ENCODE data around the gene PBOV1.

PBOV1 gene

DNA sequence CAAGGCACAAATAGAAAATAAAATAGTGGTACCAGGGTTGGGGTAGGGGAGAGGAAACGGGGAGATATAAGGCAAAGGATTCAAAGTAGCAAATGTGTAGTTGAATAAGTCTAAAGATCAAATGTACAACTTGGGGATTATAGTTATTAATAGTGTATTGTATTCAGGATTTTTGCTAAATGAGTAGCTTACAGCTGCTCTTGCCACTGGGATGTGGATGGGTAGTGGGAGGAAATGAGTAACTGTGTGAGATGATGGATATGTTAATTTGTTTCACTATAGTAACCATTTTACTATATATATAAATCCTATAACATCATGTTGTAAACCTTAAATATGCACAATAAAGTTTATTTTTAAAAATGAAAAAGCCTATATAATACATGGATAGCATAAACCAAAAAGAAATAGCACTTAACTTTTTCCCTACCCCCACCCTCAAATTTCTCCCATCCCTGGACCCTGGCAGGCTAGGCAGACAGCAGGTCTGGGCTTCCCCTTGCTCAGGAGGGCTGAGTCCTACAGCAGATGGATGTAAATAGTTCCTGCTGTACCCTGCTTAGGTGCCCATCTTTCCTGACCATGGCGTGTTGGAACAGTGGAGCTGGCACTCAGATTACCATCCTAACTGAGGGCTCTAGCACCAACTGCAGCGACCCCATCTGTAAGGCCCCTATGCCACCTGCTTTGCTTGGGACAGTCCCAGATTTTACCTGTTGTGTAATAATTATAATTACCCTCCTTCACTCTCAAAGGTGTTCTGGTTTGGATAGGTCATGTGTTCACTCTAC is 28.6 kb upstream of the PBOV1 start:
- H3K27ac ChIP-seq (ENCODE audit: poor library complexity, severe bottlenecking) = no peak overlapping the region
- H3K27me3 ChIP-seq (ENCODE audit: insufficient read depth, poor library complexity, severe bottlenecking) = no peaks in the 10 kb centered on the region
- no peaks in the 10 kb centered on the region for H3K36me3 ChIP-seq (ENCODE audit: low read depth)
- peaks cover 3% of the 10 kb centered on the region for H3K4me1 ChIP-seq (ENCODE audit: insufficient read depth, poor library complexity, severe bottlenecking)
- H3K9me3 ChIP-seq (ENCODE audit: severe bottlenecking) = no peaks in the 10 kb centered on the region
- ATAC-seq (ENCODE audit: low read depth) = no peak
- H3K4me3 ChIP-seq (ENCODE audit: severe bottlenecking) = no peak overlapping the region
- TF ChIP-seq, protein P1, sequence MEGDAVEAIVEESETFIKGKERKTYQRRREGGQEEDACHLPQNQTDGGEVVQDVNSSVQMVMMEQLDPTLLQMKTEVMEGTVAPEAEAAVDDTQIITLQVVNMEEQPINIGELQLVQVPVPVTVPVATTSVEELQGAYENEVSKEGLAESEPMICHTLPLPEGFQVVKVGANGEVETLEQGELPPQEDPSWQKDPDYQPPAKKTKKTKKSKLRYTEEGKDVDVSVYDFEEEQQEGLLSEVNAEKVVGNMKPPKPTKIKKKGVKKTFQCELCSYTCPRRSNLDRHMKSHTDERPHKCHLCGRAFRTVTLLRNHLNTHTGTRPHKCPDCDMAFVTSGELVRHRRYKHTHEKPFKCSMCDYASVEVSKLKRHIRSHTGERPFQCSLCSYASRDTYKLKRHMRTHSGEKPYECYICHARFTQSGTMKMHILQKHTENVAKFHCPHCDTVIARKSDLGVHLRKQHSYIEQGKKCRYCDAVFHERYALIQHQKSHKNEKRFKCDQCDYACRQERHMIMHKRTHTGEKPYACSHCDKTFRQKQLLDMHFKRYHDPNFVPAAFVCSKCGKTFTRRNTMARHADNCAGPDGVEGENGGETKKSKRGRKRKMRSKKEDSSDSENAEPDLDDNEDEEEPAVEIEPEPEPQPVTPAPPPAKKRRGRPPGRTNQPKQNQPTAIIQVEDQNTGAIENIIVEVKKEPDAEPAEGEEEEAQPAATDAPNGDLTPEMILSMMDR (IDR thresholded peaks at IDR 0.05; ENCODE audit: poor library complexity, severe bottlenecking) = no peak
- DNase-seq (ENCODE audit: low spot score) = no peak

DNA sequence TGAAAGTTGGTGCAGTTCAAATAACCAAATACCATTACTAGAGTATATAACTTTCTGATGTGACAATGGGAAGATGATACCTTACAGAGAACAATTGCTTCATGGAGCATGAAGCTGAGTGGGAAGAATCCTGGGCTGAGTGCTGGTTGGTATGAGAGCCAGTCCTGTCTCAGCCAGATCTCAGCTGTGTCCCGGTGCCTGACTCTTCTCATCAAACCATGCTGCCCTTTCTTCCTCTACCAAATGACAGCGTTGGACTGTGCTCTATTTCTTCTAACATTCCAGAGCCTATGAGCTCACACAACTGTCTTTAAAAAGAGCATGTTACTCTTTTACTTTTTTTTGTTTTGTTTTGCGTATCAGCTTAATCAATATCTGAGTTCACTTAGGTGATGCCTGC is 27.5 kb upstream of the PBOV1 start:
- Histone ChIP-seq H3K27me3 (ENCODE audit: insufficient read depth, poor library complexity, severe bottlenecking) (no peaks in the 10 kb centered on the region), H3K4me3 (ENCODE audit: severe bottlenecking) (no peak overlapping the region), H3K27ac (ENCODE audit: poor library complexity, severe bottlenecking) (no peak overlapping the region), H3K9me3 (ENCODE audit: severe bottlenecking) (no peaks in the 10 kb centered on the region), H3K4me1 (ENCODE audit: insufficient read depth, poor library complexity, severe bottlenecking) (peaks cover 3% of the 10 kb centered on the region), H3K36me3 (ENCODE audit: low read depth) (no peaks in the 10 kb centered on the region)
- ATAC-seq (ENCODE audit: low read depth) (no peak), DNase-seq (ENCODE audit: low spot score) (no peak)
- TF ChIP-seq, protein P1 (IDR thresholded peaks at IDR 0.05; ENCODE audit: poor library complexity, severe bottlenecking) = no peak

DNA sequence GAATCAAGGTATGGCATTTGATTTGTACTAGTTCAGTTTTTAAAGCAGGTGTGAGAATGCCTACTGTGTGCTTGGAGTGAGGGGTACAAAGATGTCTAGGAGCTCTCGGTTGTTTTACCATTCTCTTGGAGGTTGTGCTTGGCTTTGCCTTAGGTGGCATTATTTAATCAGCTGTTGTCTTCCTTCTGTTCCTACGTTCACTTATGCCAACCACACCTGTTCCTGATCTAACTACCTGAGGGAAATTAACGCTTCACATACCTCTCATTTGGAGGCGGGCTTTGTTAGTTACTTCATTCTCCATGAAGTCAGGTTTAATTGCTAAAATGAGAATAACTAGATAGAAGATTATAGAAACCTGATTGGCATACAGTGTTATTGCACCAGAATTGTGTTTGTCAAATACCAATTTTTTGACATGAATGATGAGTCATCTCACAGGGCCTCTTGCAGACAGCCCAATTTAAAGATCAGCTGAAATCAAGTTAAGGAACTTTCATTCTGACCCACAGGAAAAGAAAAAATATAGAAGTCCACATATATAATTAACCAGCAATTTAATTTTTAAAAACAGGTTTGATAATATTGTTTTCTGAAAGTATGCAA is 24.8 kb upstream of the PBOV1 start:
- DNase-seq (ENCODE audit: low spot score) (no peak), ATAC-seq (ENCODE audit: low read depth) (no peak)
- TF ChIP-seq, protein P1 (IDR thresholded peaks at IDR 0.05; ENCODE audit: poor library complexity, severe bottlenecking) = no peak
- Histone ChIP-seq H3K9me3 (ENCODE audit: severe bottlenecking) (no peaks in the 10 kb centered on the region), H3K4me1 (ENCODE audit: insufficient read depth, poor library complexity, severe bottlenecking) (no peaks in the 10 kb centered on the region), H3K36me3 (ENCODE audit: low read depth) (no peaks in the 10 kb centered on the region), H3K4me3 (ENCODE audit: severe bottlenecking) (no peak overlapping the region), H3K27ac (ENCODE audit: poor library complexity, severe bottlenecking) (no peak overlapping the region), H3K27me3 (ENCODE audit: insufficient read depth, poor library complexity, severe bottlenecking) (no peaks in the 10 kb centered on the region)

DNA sequence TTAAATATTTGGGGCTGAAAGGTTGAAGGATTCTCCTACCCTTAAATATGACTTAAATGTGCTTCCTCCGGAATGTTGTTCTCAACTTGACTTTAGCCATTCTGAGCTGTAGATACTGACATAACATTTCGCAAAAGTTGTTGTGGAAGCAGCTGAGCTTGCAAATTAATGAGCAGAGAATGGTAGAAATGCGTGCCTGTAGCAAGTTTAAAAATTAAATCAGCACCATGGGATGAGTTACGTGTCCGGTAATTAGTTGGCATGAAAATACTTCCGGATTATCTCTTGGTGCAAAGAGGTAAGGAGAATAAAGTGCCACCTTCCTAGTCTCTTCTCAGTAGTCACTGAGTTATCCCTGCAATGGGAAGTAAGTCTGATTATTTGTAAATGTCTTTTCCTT is 23.6 kb upstream of the PBOV1 start:
- no peaks in the 10 kb centered on the region for H3K4me1 ChIP-seq (ENCODE audit: insufficient read depth, poor library complexity, severe bottlenecking)
- ATAC-seq (ENCODE audit: low read depth) = no peak
- H3K9me3 ChIP-seq (ENCODE audit: severe bottlenecking) = no peaks in the 10 kb centered on the region
- no peak overlapping the region for H3K27ac ChIP-seq (ENCODE audit: poor library complexity, severe bottlenecking)
- H3K27me3 ChIP-seq (ENCODE audit: insufficient read depth, poor library complexity, severe bottlenecking) = no peaks in the 10 kb centered on the region
- DNase-seq (ENCODE audit: low spot score) = no peak
- TF ChIP-seq, protein P1 (IDR thresholded peaks at IDR 0.05; ENCODE audit: poor library complexity, severe bottlenecking) = no peak
- no peak overlapping the region for H3K4me3 ChIP-seq (ENCODE audit: severe bottlenecking)
- H3K36me3 ChIP-seq (ENCODE audit: low read depth) = no peaks in the 10 kb centered on the region

DNA sequence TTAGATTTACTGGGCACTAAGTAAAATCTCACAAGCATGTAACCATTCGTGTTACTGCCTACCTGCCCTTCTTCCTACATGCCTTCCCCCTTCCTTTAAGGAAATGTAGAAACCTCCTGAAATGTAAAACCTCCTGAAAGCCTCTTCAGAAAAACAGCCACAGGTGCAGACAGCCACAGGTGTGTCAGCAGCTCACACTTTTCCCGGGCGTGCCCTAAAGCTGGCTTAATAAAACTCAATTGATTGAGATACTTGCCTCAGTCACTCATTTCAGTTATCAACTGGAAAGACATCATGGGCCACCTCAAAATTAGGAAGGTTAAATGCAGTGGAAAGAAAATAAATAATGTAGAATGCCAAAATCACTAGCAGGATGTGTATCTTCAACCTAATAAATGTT is 23.1 kb upstream of the PBOV1 start:
- Histone ChIP-seq H3K9me3 (ENCODE audit: severe bottlenecking) (no peaks in the 10 kb centered on the region), H3K4me1 (ENCODE audit: insufficient read depth, poor library complexity, severe bottlenecking) (no peaks in the 10 kb centered on the region), H3K27ac (ENCODE audit: poor library complexity, severe bottlenecking) (no peak overlapping the region), H3K27me3 (ENCODE audit: insufficient read depth, poor library complexity, severe bottlenecking) (no peaks in the 10 kb centered on the region), H3K4me3 (ENCODE audit: severe bottlenecking) (no peak overlapping the region), H3K36me3 (ENCODE audit: low read depth) (no peaks in the 10 kb centered on the region)
- TF ChIP-seq, protein P1 (IDR thresholded peaks at IDR 0.05; ENCODE audit: poor library complexity, severe bottlenecking) = no peak
- ATAC-seq (ENCODE audit: low read depth) (no peak), DNase-seq (ENCODE audit: low spot score) (no peak)

All from RWPE2 (cell line).